H9 (cell line): ENCODE data around the gene TBR1. TPM values are rescaled to one million over a fixed set of nuclear protein-coding genes. Genes with fewer than 3 reads are reported as not detected.

ENCODE experiments used
- DNase-seq: peaks from one replicate; pipeline ENCODE4 v3.0.0-alpha.2; 2017
- H2AFZ ChIP-seq: one replicate; pipeline ENCODE4 v1.6.1; 2013; ENCODE audit warnings: mild to moderate bottlenecking, low read length, control low read depth, moderate library complexity
- H2AK5ac ChIP-seq: 2 replicates; pipeline ENCODE4 v1.6.1; 2013; ENCODE audit warnings: low read length, control low read depth, mixed read lengths; ENCODE audit not compliant: insufficient read length
- H2BK120ac ChIP-seq: one replicate; pipeline ENCODE4 v1.6.1; 2013; ENCODE audit warnings: low read depth, mild to moderate bottlenecking, low read length, control low read depth, inconsistent platforms; ENCODE audit not compliant: poor library complexity, severe bottlenecking
- H2BK12ac ChIP-seq: 2 replicates; pipeline ENCODE4 v1.6.1; 2013; ENCODE audit warnings: low read length, control low read depth, mixed read lengths, low read depth; ENCODE audit not compliant: insufficient read length
- H2BK15ac ChIP-seq: 2 replicates; pipeline ENCODE4 v1.6.1; 2013; ENCODE audit warnings: low read depth, low read length, control low read depth
- H2BK20ac ChIP-seq: one replicate; pipeline ENCODE4 v1.6.1; 2013; ENCODE audit warnings: low read depth, mild to moderate bottlenecking, low read length, control low read depth, inconsistent platforms; ENCODE audit not compliant: poor library complexity, severe bottlenecking
- H2BK5ac ChIP-seq: 2 replicates; pipeline ENCODE4 v1.6.1; 2013; ENCODE audit warnings: low read length, control low read depth, mixed read lengths; ENCODE audit not compliant: insufficient read length
- H3K14ac ChIP-seq: 2 replicates; pipeline ENCODE4 v1.6.1; 2013; ENCODE audit warnings: low read length, control low read depth; ENCODE audit not compliant: insufficient read depth
- H3K18ac ChIP-seq: 2 replicates; pipeline ENCODE4 v1.6.1; 2013; ENCODE audit warnings: low read depth, mild to moderate bottlenecking, mixed read lengths, low read length, control low read depth; ENCODE audit not compliant: insufficient read length
- H3K23ac ChIP-seq: 2 replicates; pipeline ENCODE4 v1.6.1; 2013; ENCODE audit warnings: low read length, control low read depth, mixed read lengths, low read depth; ENCODE audit not compliant: insufficient read length
- H3K23me2 ChIP-seq: 2 replicates; pipeline ENCODE4 v1.6.1; 2013; ENCODE audit warnings: low read depth, mild to moderate bottlenecking, mixed read lengths, low read length, control low read depth; ENCODE audit not compliant: insufficient read length, poor library complexity, severe bottlenecking
- H3K27ac ChIP-seq: 2 replicates; pipeline ENCODE4 v1.5.1; 2013; ENCODE audit warnings: low read length, control low read depth, mixed read lengths, low read depth; ENCODE audit not compliant: insufficient read length
- H3K27me3 ChIP-seq: 2 replicates; pipeline ENCODE4 v1.6.1; 2013; ENCODE audit warnings: low read length, control low read depth, inconsistent platforms; ENCODE audit not compliant: insufficient read depth
- H3K4ac ChIP-seq: 2 replicates; pipeline ENCODE4 v1.6.1; 2013; ENCODE audit warnings: low read depth, mild to moderate bottlenecking, control low read depth, inconsistent platforms, low read length, moderate library complexity
- H3K4me1 ChIP-seq: 2 replicates; pipeline ENCODE4 v1.6.1; 2013; ENCODE audit warnings: low read length, control low read depth, inconsistent platforms; ENCODE audit not compliant: insufficient read depth
- H3K4me2 ChIP-seq: 2 replicates; pipeline ENCODE4 v1.6.1; 2013; ENCODE audit warnings: low read length, control low read depth, mixed read lengths; ENCODE audit not compliant: insufficient read length, insufficient read depth
- H3K56ac ChIP-seq: 2 replicates; pipeline ENCODE4 v1.6.1; 2013; ENCODE audit warnings: low read depth, mild to moderate bottlenecking, mixed read lengths, low read length, control low read depth; ENCODE audit not compliant: insufficient read length
- H3K79me1 ChIP-seq: 2 replicates; pipeline ENCODE4 v1.6.1; 2013; ENCODE audit warnings: low read depth, mild to moderate bottlenecking, moderate library complexity, low read length, control low read depth, inconsistent platforms; ENCODE audit not compliant: insufficient read depth, poor library complexity, severe bottlenecking
- H3K79me2 ChIP-seq: 2 replicates; pipeline ENCODE4 v1.6.1; 2013; ENCODE audit warnings: low read length, control low read depth, inconsistent platforms; ENCODE audit not compliant: insufficient read depth
- H3K9ac ChIP-seq: 2 replicates; pipeline ENCODE4 v1.6.1; 2013; ENCODE audit warnings: low read length, control low read depth, mixed read lengths; ENCODE audit not compliant: insufficient read length; ENCODE audit errors: extremely low read depth
- H3K9me3 ChIP-seq: one replicate; pipeline ENCODE4 v1.6.1; 2013; ENCODE audit warnings: low read depth, low read length, inconsistent platforms; ENCODE audit not compliant: control insufficient read depth
- H3T11ph ChIP-seq: one replicate; pipeline ENCODE4 v1.6.1; 2013; ENCODE audit warnings: mild to moderate bottlenecking, low read length, control low read depth, inconsistent platforms
- H4K20me1 ChIP-seq: one replicate; pipeline ENCODE4 v1.6.1; 2013; ENCODE audit not compliant: control insufficient read depth, insufficient read length, insufficient read depth
- H4K5ac ChIP-seq: 2 replicates; pipeline ENCODE4 v1.6.1; 2013; ENCODE audit warnings: low read depth, mild to moderate bottlenecking, mixed read lengths, low read length, control low read depth; ENCODE audit not compliant: insufficient read length
- H4K8ac ChIP-seq: replicated peaks from 2 replicates; pipeline ENCODE4 v1.6.1; 2013; ENCODE audit warnings: low read length, control low read depth, mixed read lengths, low read depth; ENCODE audit not compliant: insufficient read length
- H4K91ac ChIP-seq: 2 replicates; pipeline ENCODE4 v1.6.1; 2013; ENCODE audit warnings: low read depth, mild to moderate bottlenecking, moderate library complexity, mixed read lengths, low read length, control low read depth; ENCODE audit not compliant: insufficient read length
- H3K27ac Mint-ChIP-seq, 3 experiments: 2 replicates in 2 of 3; 3 replicates in 1 of 3; pipeline ENCODE4 v1.8.0; 2020 to 2021; ENCODE audit warnings: mixed read lengths in 3 of 3, mild to moderate bottlenecking in 1 of 3, moderate library complexity in 1 of 3
- H3K27me3 Mint-ChIP-seq: 2 replicates; pipeline ENCODE4 v1.8.0; 2021; ENCODE audit warnings: low read depth, mild to moderate bottlenecking, moderate library complexity, mixed read lengths
- H3K36me3 Mint-ChIP-seq, 3 experiments: 2 replicates in 2 of 3; 3 replicates in 1 of 3; pipeline ENCODE4 v1.8.0; 2020 to 2021; ENCODE audit warnings: low read depth in 3 of 3, mixed read lengths in 3 of 3; ENCODE audit not compliant: insufficient read depth in 1 of 3
- H3K4me1 Mint-ChIP-seq, 2 experiments: 2 replicates each; pipeline ENCODE4 v1.8.0; 2020; ENCODE audit warnings: mixed read lengths in 2 of 2
- H3K4me3 Mint-ChIP-seq, 2 experiments: 2 replicates in 1 of 2; 3 replicates in 1 of 2; pipeline ENCODE4 v1.8.0; 2020 to 2021; ENCODE audit warnings: mild to moderate bottlenecking in 2 of 2, mixed read lengths in 2 of 2, moderate library complexity in 1 of 2
- H3K9me3 Mint-ChIP-seq, 2 experiments: 2 replicates in 1 of 2; 3 replicates in 1 of 2; pipeline ENCODE4 v1.8.0; 2020; ENCODE audit warnings: mild to moderate bottlenecking in 2 of 2, mixed read lengths in 2 of 2, moderate library complexity in 1 of 2
- CTCF ChIP-seq: fragments of 200-600 bp; sonication (generic); conservative IDR thresholded peaks from 3 replicates; pipeline ENCODE4 v1.8.0; 2021; ENCODE audit warnings: antibody characterized with exemption, mild to moderate bottlenecking
- WGBS: extraction: QIAGEN DNeasy Blood & Tissue Kit; methylation state at CpG from one replicate; pipeline ENCODE4 v1.1.7; 2013; ENCODE audit warnings: missing lambda C conversion rate, low lambda C conversion rate, mixed read lengths; ENCODE audit not compliant: insufficient read length; ENCODE audit errors: extremely low coverage; 5-methylcytosine and 5-hydroxymethylcytosine counted together
- total RNA-seq: library from RNA; stranded (reverse); gene quantifications from 2 replicates; pipeline ENCODE4 v1.2.1, GENCODE V29; 2021

TBR1 gene
- total RNA-seq, 1 experiment from 2014 or later, result 0.24 TPM

DNA sequence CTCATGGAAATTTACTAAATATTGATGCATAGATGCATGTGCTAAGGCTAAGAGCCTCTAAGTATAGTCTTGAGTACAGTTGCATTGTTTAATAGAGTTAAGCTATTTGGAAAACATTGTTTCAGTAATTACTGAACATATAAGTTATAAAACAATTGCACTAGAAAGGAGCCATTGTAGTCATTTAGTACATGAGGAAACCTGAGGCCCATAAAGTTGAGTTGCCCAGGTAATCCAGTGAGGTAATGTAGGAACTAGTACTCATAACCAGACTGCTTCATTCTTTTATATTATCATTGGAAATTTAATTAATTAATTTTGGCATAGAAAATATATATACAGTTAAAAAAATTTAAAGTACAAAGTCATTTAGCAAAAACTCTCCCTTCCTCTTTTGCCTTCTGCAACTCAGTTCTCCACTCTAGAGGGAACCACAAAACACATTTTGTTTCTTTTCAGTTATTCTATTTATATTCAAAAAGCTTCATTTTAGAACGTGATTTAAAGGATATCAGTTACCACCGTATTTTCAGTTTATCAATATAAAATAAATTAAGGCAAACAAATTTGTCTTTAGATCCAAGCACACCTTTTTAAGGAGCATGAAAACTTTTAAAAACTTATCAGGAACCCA, 27.8 kb upstream of the TBR1 start:
- Histone ChIP-seq H3T11ph (no peak overlapping the region), H2BK20ac (no peak overlapping the region), H4K91ac (no peak overlapping the region), H3K18ac (no peak overlapping the region), H3K4me1 (no peaks in the 10 kb centered on the region), H3K9ac (no peak overlapping the region), H4K20me1 (no peaks in the 10 kb centered on the region), H2BK5ac (no peak overlapping the region), H3K27me3 (no peaks in the 10 kb centered on the region), H4K5ac (no peak overlapping the region), H3K23ac (no peak overlapping the region), H2AFZ (no peak overlapping the region), H3K14ac (no peak overlapping the region), H3K27ac (no peak overlapping the region), H3K56ac (no peak overlapping the region), H3K23me2 (no peaks in the 10 kb centered on the region), H3K9me3 (no peaks in the 10 kb centered on the region), H4K8ac (no peak overlapping the region), H3K79me2 (no peaks in the 10 kb centered on the region), H2BK15ac (no peak overlapping the region), H2BK120ac (no peak overlapping the region), H2BK12ac (no peak overlapping the region), H2AK5ac (no peak overlapping the region), H3K4me2 (no peak overlapping the region), H3K79me1 (no peaks in the 10 kb centered on the region), H3K4ac (no peak overlapping the region)
- Mint-ChIP-seq H3K9me3 (no peaks in the 10 kb centered on the region), H3K27me3 (no peaks in the 10 kb centered on the region), H3K4me1 (peaks cover 0 to 6% of the 10 kb centered on the region in 2 experiments; a peak in 2 of 4 replicates), H3K27ac (no peak overlapping the region), H3K4me3 (no peak overlapping the region), H3K36me3 (peaks cover 2 to 10% (median 5%) of the 10 kb centered on the region in 3 experiments; a peak in 5 of 7 replicates)
- no peak for DNase-seq
- no CpG with 5 or more reads among the region's 2 CpGs for WGBS
- TF ChIP-seq CTCF, result no peak
